Measurements from ENCODE around the gene PRXL2B.
"Not testable (repeated sequence)": the region's sequence is repeated elsewhere in the genome, so short reads cannot be mapped to it uniquely, and the experiment has no call there.

The PRXL2B gene

DNA sequence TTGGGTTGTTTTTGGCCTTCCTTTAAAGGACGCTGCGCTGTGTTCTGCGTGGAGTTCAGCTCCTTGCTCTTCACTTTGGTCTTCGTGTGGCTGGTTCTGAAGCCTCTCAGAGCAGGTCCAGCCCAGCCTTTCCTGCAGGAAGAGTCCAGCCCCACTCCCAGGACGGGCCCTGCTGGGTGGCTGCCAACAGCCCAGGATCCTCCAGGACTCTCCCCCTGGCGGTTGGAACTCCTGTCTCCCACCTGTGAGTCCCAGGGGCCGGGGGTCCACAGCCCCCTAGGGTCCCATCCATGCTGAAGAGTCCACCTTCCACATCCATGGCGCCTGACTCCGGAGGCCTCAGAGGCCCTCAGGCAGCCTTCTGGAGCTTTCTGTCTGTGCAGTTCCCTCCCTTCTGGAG is 35.0 kb upstream of the PRXL2B start:
- H3K4me3 Mint-ChIP-seq: not testable (repeated sequence)
- H3K27me3 Mint-ChIP-seq (ENCODE audit: low read depth): peaks cover 14% of the 10 kb centered on the region

DNA sequence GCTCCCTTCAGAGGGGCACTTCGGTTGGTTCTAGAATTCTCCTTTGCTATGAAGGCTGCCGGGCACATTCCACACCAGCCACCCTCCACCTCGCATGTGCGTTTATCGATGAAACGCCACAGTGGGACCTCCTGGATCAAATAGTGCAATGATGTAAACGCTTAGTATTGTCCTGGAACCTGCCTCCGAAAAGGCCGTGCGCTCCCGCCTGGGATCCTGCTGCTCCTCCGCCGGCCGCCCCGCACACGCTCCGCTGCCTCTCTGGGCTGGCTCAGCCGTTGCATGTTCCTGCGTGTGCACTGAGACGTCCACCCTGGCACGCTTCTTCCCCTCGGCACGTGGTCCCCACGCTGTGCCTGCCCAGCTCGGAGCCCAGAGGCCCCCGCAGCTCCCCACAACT is 34.4 kb upstream of the PRXL2B start:
- H3K9me3 Mint-ChIP-seq: no peaks in the 10 kb centered on the region

More for the DNA sequence above, 35.0 kb upstream of the PRXL2B start:
- not testable (repeated sequence) for H3K9me3 Mint-ChIP-seq; H3K4me1 Mint-ChIP-seq; H3K27ac Mint-ChIP-seq; H3K36me3 Mint-ChIP-seq (ENCODE audit: low read depth)

GRCh38 chr1:2553076-2553475 is 33.5 kb upstream of the PRXL2B start:
- not testable (repeated sequence) for H3K4me3 Mint-ChIP-seq; H3K27ac Mint-ChIP-seq; H3K9me3 Mint-ChIP-seq; H3K4me1 Mint-ChIP-seq; H3K36me3 Mint-ChIP-seq (ENCODE audit: low read depth)
- peaks cover 11% of the 10 kb centered on the region for H3K27me3 Mint-ChIP-seq (ENCODE audit: low read depth)

More for the DNA sequence above, 34.4 kb upstream of the PRXL2B start:
- no peak overlapping the region for H3K4me3 Mint-ChIP-seq
- H3K27ac Mint-ChIP-seq: no peak overlapping the region
- no peaks in the 10 kb centered on the region for H3K36me3 Mint-ChIP-seq (ENCODE audit: low read depth)
- peaks cover 13% of the 10 kb centered on the region for H3K27me3 Mint-ChIP-seq (ENCODE audit: low read depth)
- no peak for TF ChIP-seq CTCF (IDR thresholded peaks at IDR 0.05; ENCODE audit: unreplicated experiment in 3 of 3)
- peaks cover 7% of the 10 kb centered on the region for H3K4me1 Mint-ChIP-seq

DNA sequence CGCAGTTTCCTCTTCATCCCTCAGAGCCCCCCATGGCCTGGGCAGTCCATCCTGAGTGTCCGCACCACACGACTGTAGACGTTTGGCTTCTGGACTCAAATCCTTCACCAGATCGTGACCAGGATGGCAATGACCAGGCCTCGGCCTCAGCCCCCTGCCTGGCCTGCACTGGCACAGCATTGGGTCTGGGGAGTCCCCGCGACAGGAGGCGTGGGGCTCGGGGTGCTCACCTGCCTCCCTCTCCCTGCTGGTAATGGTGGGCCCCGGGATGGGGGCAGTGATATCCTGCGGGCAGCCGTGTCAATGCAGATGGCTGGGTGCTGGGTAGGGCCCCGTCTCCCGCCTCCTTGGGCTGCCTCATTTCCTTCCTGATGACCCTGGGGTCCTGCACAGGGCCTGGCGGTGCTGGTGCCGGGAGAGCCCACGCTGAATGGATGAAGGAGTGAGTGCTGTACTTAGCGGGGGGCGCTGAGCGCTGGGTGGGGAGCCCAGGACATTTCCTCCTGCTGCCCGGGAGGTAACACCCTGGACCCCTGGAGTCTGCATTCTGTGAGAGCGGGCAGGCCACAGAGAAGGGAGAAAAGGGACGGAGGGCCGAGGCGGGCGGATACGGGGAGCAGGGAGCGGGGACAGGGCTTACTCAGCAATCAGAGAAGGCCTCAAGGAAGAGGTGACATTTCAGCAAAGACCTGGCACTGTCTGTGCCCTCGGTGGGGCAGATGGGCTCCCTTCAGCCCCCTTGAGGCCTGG is 32.5 kb upstream of the PRXL2B start:
- H3K27me3 Mint-ChIP-seq (ENCODE audit: low read depth): peaks cover 11% of the 10 kb centered on the region
- TF ChIP-seq CTCF (IDR thresholded peaks at IDR 0.05; ENCODE audit: unreplicated experiment in 3 of 3): no peak
- H3K4me3 Mint-ChIP-seq: no peak overlapping the region
- no peaks in the 10 kb centered on the region for H3K36me3 Mint-ChIP-seq (ENCODE audit: low read depth)
- no peaks in the 10 kb centered on the region for H3K9me3 Mint-ChIP-seq
- peak overlapping the region in 1 of 3 experiments; percentile 41 for H3K27ac Mint-ChIP-seq
- peaks cover 7% of the 10 kb centered on the region for H3K4me1 Mint-ChIP-seq

- H3K4me3 Mint-ChIP-seq: no peak overlapping the region
Measured at GRCh38 chr1:2554621-2555387, 31.8 kb upstream of the PRXL2B start.

DNA sequence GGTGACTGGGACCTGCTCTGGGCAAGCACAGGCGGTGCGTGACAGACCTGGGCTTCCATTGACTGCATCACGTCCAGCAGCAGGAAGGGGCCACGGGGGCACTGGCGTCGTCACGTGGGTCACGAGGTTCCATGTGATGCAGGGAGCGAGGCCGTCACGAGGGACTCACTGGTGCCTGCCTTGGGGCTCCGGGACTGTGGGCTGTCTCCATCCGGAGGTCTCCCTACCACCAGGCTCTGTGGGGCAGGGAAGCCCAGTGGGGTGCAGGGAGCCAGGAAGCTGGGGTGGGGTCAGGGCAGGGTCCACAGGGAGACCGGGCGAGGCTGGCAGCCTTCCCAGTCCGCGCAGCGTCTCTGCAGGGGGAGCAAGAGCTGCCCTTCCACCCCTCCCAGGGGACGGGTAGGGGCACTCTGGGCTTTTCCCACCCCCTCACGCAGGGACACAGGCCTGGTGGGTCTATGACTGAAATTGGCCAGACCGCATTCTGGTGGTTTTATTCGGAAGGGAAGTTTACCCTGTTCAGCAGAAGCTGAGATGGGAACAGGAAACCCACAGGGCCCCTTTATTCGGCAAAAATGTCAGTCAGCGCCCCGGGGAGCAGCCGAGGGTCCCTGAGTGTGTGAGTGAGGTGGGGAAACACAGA is 30.8 kb upstream of the PRXL2B start:
- no peaks in the 10 kb centered on the region for H3K9me3 Mint-ChIP-seq
- no peak for TF ChIP-seq CTCF (IDR thresholded peaks at IDR 0.05; ENCODE audit: unreplicated experiment in 3 of 3)

More at GRCh38 chr1:2554621-2555387, 31.8 kb upstream of the PRXL2B start:
- Mint-ChIP-seq H3K4me1 (peaks cover 7% of the 10 kb centered on the region), H3K36me3 (ENCODE audit: low read depth) (no peaks in the 10 kb centered on the region), H3K9me3 (no peaks in the 10 kb centered on the region), H3K27ac (no peak overlapping the region), H3K27me3 (ENCODE audit: low read depth) (peaks cover 11% of the 10 kb centered on the region)
- TF ChIP-seq CTCF (IDR thresholded peaks at IDR 0.05; ENCODE audit: unreplicated experiment in 3 of 3): peak; percentile 40 to 55 (median 52)

More for the DNA sequence above, 30.8 kb upstream of the PRXL2B start:
- H3K4me3 Mint-ChIP-seq: peak overlapping the region in 2 of 3 experiments; percentile 75 to 80
- H3K27me3 Mint-ChIP-seq (ENCODE audit: low read depth): peaks cover 11% of the 10 kb centered on the region
- H3K27ac Mint-ChIP-seq: peak overlapping the region; percentile 79 to 93 (median 88)
- H3K36me3 Mint-ChIP-seq (ENCODE audit: low read depth): no peaks in the 10 kb centered on the region
- H3K4me1 Mint-ChIP-seq: peaks cover 7% of the 10 kb centered on the region

Measured in nephron (organoid).